Measurements from ENCODE around the gene EXOC5.
"Not testable (repeated sequence)": the region's sequence is repeated elsewhere in the genome, so short reads cannot be mapped to it uniquely, and the experiment has no call there.

EXOC5 gene

GRCh38 chr14:57254884-57255283 is 13.8 kb downstream of the EXOC5 start:
- no peak for DNase-seq (ENCODE audit: low read depth)

- no peak for DNase-seq (ENCODE audit: low read depth)
Observed at GRCh38 chr14:57246933-57247657, 21.6 kb downstream of the EXOC5 start.

- DNase-seq (ENCODE audit: low read depth) = no peak
Observed at GRCh38 chr14:57245941-57246340, 22.8 kb downstream of the EXOC5 start.

GRCh38 chr14:57244106-57244505 is 24.6 kb downstream of the EXOC5 start:
- no peak for DNase-seq (ENCODE audit: low read depth)

- DNase-seq (ENCODE audit: low read depth) = no peak
Observed at GRCh38 chr14:57243320-57243719, 25.4 kb downstream of the EXOC5 start.

GRCh38 chr14:57240115-57240514 is 28.6 kb downstream of the EXOC5 start:
- not testable (repeated sequence) for DNase-seq (ENCODE audit: low read depth)

GRCh38 chr14:57232006-57232405 is 36.7 kb downstream of the EXOC5 start:
- no peak for DNase-seq (ENCODE audit: low read depth)

- DNase-seq (ENCODE audit: low read depth) = not testable (repeated sequence)
Observed at GRCh38 chr14:57228320-57228719, 40.4 kb downstream of the EXOC5 start.

- DNase-seq (ENCODE audit: low read depth) = no peak
Observed at GRCh38 chr14:57227083-57227482, 41.6 kb downstream of the EXOC5 start.

GRCh38 chr14:57221931-57222330 is 46.8 kb downstream of the EXOC5 start:
- no peak for DNase-seq (ENCODE audit: low read depth)

GRCh38 chr14:57212919-57213318 is 55.8 kb downstream of the EXOC5 start:
- DNase-seq (ENCODE audit: low read depth) = no peak

- DNase-seq (ENCODE audit: low read depth) = no peak
Observed at GRCh38 chr14:57209561-57209960, 59.1 kb downstream of the EXOC5 start.

GRCh38 chr14:57205938-57206337 is 62.8 kb downstream of the EXOC5 start:
- DNase-seq (ENCODE audit: low read depth) = no peak

GRCh38 chr14:57202672-57203071 is 66.0 kb downstream of the EXOC5 start:
- DNase-seq (ENCODE audit: low read depth) = not testable (repeated sequence)

GRCh38 chr14:57199921-57200320 is 68.8 kb downstream of the EXOC5 start:
- no peak for DNase-seq (ENCODE audit: low read depth)

- no peak for DNase-seq (ENCODE audit: low read depth)
Observed at GRCh38 chr14:57189070-57189469, 79.6 kb downstream of the EXOC5 start.

- DNase-seq (ENCODE audit: low read depth) = no peak
Observed at GRCh38 chr14:57182760-57183503, 85.8 kb downstream of the EXOC5 start.

- no peak for DNase-seq (ENCODE audit: low read depth)
Observed at GRCh38 chr14:57179273-57179672, 89.4 kb downstream of the EXOC5 start.

- no peak for DNase-seq (ENCODE audit: low read depth)
Observed at GRCh38 chr14:57174466-57174865, 94.2 kb downstream of the EXOC5 start.

GRCh38 chr14:57171903-57172302 is 96.8 kb downstream of the EXOC5 start:
- DNase-seq (ENCODE audit: low read depth) = no peak

GRCh38 chr14:57171363-57171762 is 97.3 kb downstream of the EXOC5 start:
- no peak for DNase-seq (ENCODE audit: low read depth)

GRCh38 chr14:57169901-57170300 is 98.8 kb downstream of the EXOC5 start:
- DNase-seq (ENCODE audit: low read depth) = no peak

GRCh38 chr14:57168138-57168679 is 100.5 kb downstream of the EXOC5 start:
- no peak for DNase-seq (ENCODE audit: low read depth)
